OCI-LY1 (cell line): ENCODE results near the gene RABL6.
"Not testable (repeated sequence)": the region's sequence is repeated elsewhere in the genome, so short reads cannot be mapped to it uniquely, and the experiment has no call there.

ENCODE experiments used
- CTCF ChIP-seq: fragments of 200-600 bp; sonication (generic), shearing (Covaris generic); IDR thresholded peaks from 2 replicates; pipeline ENCODE4 v1.5.1; 2017; ENCODE audit warnings: mild to moderate bottlenecking, antibody characterized with exemption, low read length, moderate library complexity, mixed read lengths
- EZH2 ChIP-seq: fragments of 200-600 bp; sonication (generic), shearing (Covaris generic); IDR thresholded peaks from 2 replicates; pipeline ENCODE4 v1.8.0; 2017; ENCODE audit warnings: borderline replicate concordance, mixed run types, mild to moderate bottlenecking, antibody characterized with exemption, low read length, moderate library complexity, mixed read lengths

- TF ChIP-seq CTCF, EZH2: not testable (repeated sequence)
Measured at GRCh38 chr9:136843159-136843800, 35.5 kb downstream of the RABL6 start.
